Vagina (tissue), 2 donors: ENCODE measurements around the gene FOXO6. TPM values are rescaled to one million over a fixed set of nuclear protein-coding genes. Genes with fewer than 3 reads are reported as not detected.

Experiments
- DNase-seq, 2 donors: peaks; one replicate each; pipeline ENCODE4 v3.0.0-alpha.2; 2017; ENCODE audit errors: extremely low spot score in 2 of 2
- H3K27ac ChIP-seq: fragments of 200-600 bp; sonication (generic); one replicate; pipeline ENCODE4 v1.5.1; 2019
- H3K27me3 ChIP-seq: fragments of 200-600 bp; sonication (generic); one replicate; pipeline ENCODE4 v1.5.1; 2019
- H3K36me3 ChIP-seq, 2 donors: fragments of 200-600 bp; sonication (generic); one replicate each; pipeline ENCODE4 v1.5.1; 2017 to 2019
- H3K4me1 ChIP-seq: fragments of 200-600 bp; sonication (generic); one replicate; pipeline ENCODE4 v1.5.1; 2019
- H3K4me3 ChIP-seq, 2 donors: fragments of 200-600 bp; sonication (generic); 1 replicate in 1 of 2; 2 replicates in 1 of 2; pipeline ENCODE4 v1.5.1; 2016 to 2019
- H3K9me3 ChIP-seq: fragments of 200-600 bp; sonication (generic); one replicate; pipeline ENCODE4 v1.5.1; 2019
- POLR2A ChIP-seq, 2 donors: fragments of 450-650 bp; IDR thresholded peaks; one replicate each; pipeline ENCODE4 v1.6.1; 2017; ENCODE audit warnings: antibody characterized with exemption in 2 of 2, mild to moderate bottlenecking in 2 of 2, moderate library complexity in 2 of 2
- POLR2AphosphoS5 ChIP-seq, 2 donors: sonication (generic); formaldehyde crosslinking; IDR thresholded peaks; one replicate each; pipeline ENCODE4 v1.9.0; 2017; ENCODE audit warnings: antibody characterized with exemption in 2 of 2, mild to moderate bottlenecking in 2 of 2, low read depth in 1 of 2; ENCODE audit not compliant: insufficient read depth in 1 of 2
- intact Hi-C: fragments of 100-400 bp; cut with DNase I; formaldehyde crosslinking; loops from one replicate; pipeline ENCODE4 v1.15.1; 2023
- total RNA-seq: library from RNA; depleted of rRNA; stranded (reverse); fragments of >200 nt; gene quantifications from one replicate; pipeline ENCODE4 v1.2.3, GENCODE V29; 2016
- TF ChIP-seq, protein P1 (sequence below), 3 experiments: fragments of 450-650 bp in 2 of 3; fragments of 200-600 bp in 1 of 3; sonication (generic) in 1 of 3; IDR thresholded peaks; one replicate each; pipeline ENCODE4 v1.5.1; 2017 to 2019; ENCODE audit warnings: antibody characterized with exemption in 3 of 3, mild to moderate bottlenecking in 2 of 3, moderate library complexity in 2 of 3

The FOXO6 gene
- total RNA-seq, 1 donor from 2014 or later = 1.7 TPM

GRCh38 chr1:41391834-41392527 lies 30.7 kb downstream of the FOXO6 start:
- DNase-seq = no peak
- H3K27me3 ChIP-seq = no peaks in the 10 kb centered on the region
- peaks cover 28% of the 10 kb centered on the region for H3K4me1 ChIP-seq
- H3K9me3 ChIP-seq = no peaks in the 10 kb centered on the region
- no peak overlapping the region for H3K27ac ChIP-seq
- TF ChIP-seq, protein P1, sequence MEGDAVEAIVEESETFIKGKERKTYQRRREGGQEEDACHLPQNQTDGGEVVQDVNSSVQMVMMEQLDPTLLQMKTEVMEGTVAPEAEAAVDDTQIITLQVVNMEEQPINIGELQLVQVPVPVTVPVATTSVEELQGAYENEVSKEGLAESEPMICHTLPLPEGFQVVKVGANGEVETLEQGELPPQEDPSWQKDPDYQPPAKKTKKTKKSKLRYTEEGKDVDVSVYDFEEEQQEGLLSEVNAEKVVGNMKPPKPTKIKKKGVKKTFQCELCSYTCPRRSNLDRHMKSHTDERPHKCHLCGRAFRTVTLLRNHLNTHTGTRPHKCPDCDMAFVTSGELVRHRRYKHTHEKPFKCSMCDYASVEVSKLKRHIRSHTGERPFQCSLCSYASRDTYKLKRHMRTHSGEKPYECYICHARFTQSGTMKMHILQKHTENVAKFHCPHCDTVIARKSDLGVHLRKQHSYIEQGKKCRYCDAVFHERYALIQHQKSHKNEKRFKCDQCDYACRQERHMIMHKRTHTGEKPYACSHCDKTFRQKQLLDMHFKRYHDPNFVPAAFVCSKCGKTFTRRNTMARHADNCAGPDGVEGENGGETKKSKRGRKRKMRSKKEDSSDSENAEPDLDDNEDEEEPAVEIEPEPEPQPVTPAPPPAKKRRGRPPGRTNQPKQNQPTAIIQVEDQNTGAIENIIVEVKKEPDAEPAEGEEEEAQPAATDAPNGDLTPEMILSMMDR (IDR thresholded peaks at IDR 0.05) = no peak
- intact Hi-C loops = no loop called here
- no peak overlapping the region for H3K4me3 ChIP-seq
- H3K36me3 ChIP-seq = no peaks in the 10 kb centered on the region

- intact Hi-C loops = no loop called here
- TF ChIP-seq POLR2AphosphoS5 (IDR thresholded peaks at IDR 0.05; ENCODE audit: insufficient read depth in 1 of 2, low read depth in 1 of 2) = no peak
- TF ChIP-seq, protein P1 (IDR thresholded peaks at IDR 0.05) = no peak
- TF ChIP-seq POLR2A (IDR thresholded peaks at IDR 0.05) = no peak
- Histone ChIP-seq H3K27ac (no peak overlapping the region), H3K4me1 (peaks cover 23% of the 10 kb centered on the region), H3K9me3 (no peaks in the 10 kb centered on the region), H3K4me3 (no peak overlapping the region), H3K27me3 (no peaks in the 10 kb centered on the region), H3K36me3 (no peaks in the 10 kb centered on the region)
- no peak for DNase-seq
Observed at GRCh38 chr1:41392528-41392924, 31.3 kb downstream of the FOXO6 start.

GRCh38 chr1:41393716-41394368 lies 32.6 kb downstream of the FOXO6 start:
- TF ChIP-seq POLR2AphosphoS5 (IDR thresholded peaks at IDR 0.05; ENCODE audit: insufficient read depth in 1 of 2, low read depth in 1 of 2) (no peak), POLR2A (IDR thresholded peaks at IDR 0.05) (no peak)
- TF ChIP-seq, protein P1 (IDR thresholded peaks at IDR 0.05) = no peak
- H3K9me3 ChIP-seq = no peaks in the 10 kb centered on the region
- H3K36me3 ChIP-seq = no peaks in the 10 kb centered on the region
- peaks cover 11% of the 10 kb centered on the region for H3K4me1 ChIP-seq
- no peaks in the 10 kb centered on the region for H3K27me3 ChIP-seq
- H3K27ac ChIP-seq = no peak overlapping the region
- no peak overlapping the region for H3K4me3 ChIP-seq
- intact Hi-C loops = no loop called here
- DNase-seq = no peak

DNA sequence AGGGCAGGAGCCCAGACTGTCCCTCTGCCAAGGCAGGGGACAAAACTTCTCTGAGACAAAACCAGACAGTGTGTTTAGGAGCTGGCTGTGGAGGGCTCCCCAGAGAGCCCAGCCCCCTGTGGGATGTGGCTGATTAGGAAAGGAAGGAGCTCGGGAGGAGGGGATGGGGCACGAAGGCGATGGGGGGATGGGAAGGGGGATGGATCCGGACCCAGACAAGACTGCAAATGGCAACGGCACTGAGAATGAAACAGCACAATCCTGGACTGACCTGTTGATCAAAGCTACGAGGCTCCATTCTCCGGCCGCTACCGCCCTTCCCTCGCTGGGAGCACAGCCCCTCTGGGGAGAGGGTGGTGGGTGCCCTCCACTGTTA lies 33.1 kb downstream of the FOXO6 start:
- TF ChIP-seq POLR2A (IDR thresholded peaks at IDR 0.05) (no peak), POLR2AphosphoS5 (IDR thresholded peaks at IDR 0.05; ENCODE audit: insufficient read depth in 1 of 2, low read depth in 1 of 2) (no peak)
- TF ChIP-seq, protein P1 (IDR thresholded peaks at IDR 0.05) = no peak
- intact Hi-C loops = no loop called here
- Histone ChIP-seq H3K27ac (no peak overlapping the region), H3K4me1 (peaks cover 11% of the 10 kb centered on the region), H3K27me3 (no peaks in the 10 kb centered on the region), H3K9me3 (no peaks in the 10 kb centered on the region), H3K36me3 (no peaks in the 10 kb centered on the region), H3K4me3 (no peak overlapping the region)
- no peak for DNase-seq
